GM23248 (cell line): ENCODE measurements around the gene RNLS.

Source experiments
- EZH2 ChIP-seq: fragments of 200-600 bp; sonication (generic); IDR thresholded peaks from 2 replicates; pipeline ENCODE4 v1.6.1; 2018; ENCODE audit warnings: antibody characterized with exemption, mild to moderate bottlenecking; ENCODE audit not compliant: insufficient read depth, poor library complexity, severe bottlenecking
- EZH2phosphoT487 ChIP-seq: fragments of 200-600 bp; sonication (generic); IDR thresholded peaks from 2 replicates; pipeline ENCODE4 v1.6.1; 2018; ENCODE audit warnings: antibody characterized with exemption, moderate library complexity, mild to moderate bottlenecking, low read depth; ENCODE audit not compliant: insufficient read depth

- no peak for TF ChIP-seq EZH2
- no peak for TF ChIP-seq EZH2phosphoT487
These were observed 210.1 kb downstream of the RNLS start for GRCh38 chr10:88372881-88373592.
